Fibroblast of skin of left biceps (primary cell): ENCODE measurements around the gene DUSP5.
A peak's percentile ranks its signal among the peaks of the same experiment; 100 is the strongest.

Experiments
- DNase-seq, 2 experiments: peaks; one replicate each; pipeline ENCODE4 v3.0.0-alpha.2; 2013; ENCODE audit warnings: low read depth in 2 of 2

DUSP5 gene

DNA sequence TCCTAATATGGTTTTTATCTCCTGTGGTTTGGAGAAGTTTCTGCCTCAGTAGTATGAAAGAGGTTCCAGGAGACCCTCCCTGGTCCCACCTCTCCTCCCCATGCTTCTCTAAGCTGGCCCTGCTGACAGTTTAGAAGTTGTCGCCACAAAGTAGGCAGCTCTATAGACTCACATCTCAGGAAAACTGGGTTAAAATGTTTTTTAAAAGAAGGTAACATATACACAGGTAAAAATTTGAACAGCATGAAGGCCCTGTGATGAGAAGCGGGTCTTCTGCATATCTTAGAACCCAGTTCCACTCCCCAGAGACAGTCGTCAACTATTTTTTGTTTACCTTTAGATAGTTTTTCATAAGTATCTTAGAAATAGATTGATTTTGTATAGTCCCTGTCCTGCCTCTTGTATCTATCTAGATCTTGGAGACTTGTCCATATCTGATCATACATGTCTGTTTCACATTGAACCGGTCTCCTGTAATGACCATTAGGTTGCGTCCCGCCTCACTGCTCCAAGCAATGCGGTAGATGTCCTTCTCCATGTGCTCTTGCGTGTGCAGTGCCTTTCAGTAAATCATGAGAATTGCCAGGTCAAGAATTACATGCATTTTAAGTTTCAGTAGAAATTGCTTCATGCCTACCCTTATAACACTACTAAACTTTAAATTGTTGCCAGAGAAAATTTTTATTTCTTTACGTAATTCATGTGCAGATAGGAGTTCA is 2.2 kb downstream of the DUSP5 start:
- no peak for DNase-seq

- DNase-seq: no peak
These were observed 2.8 kb downstream of the DUSP5 start for GRCh38 chr10:110500515-110500905.

DNA sequence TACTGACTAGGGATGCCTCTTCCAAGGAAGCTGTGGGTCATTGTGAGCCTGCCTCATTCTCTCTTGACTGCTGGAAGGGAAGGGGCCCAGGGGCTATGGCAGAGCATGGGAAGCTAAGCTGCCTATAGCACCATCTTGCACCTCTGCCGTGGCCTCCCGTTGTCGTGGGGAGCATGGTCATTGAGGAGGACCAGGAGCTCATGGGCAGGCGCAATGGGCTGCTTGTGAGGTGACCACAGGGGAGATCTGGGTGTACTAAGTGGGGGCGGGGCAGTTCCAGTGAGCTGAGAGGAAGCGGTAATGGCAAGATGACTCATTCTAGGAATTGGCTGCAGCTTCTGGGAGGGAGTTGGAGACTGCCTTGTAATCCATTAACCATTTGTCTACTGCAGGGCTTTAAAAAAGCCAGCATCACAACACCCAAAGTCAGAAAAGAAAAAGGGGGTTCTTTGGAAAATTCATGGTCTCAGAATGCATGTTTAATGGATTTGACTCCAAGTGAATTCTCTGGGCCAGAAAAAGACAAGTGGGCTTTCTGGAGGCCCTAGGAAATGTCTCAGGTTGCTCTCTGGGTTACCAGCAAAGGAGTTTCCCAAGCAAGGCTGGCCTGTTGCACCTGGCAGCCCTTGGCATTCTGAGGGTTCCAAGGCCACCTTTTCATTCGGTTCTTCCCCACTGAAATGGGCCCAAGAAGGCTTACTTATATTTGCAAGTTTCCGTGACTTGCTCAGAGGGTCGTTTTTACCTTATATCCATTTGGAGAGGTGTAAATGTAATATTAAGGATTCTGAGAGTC is 3.6 kb downstream of the DUSP5 start:
- peak; percentile 76 to 79 for DNase-seq

DNA sequence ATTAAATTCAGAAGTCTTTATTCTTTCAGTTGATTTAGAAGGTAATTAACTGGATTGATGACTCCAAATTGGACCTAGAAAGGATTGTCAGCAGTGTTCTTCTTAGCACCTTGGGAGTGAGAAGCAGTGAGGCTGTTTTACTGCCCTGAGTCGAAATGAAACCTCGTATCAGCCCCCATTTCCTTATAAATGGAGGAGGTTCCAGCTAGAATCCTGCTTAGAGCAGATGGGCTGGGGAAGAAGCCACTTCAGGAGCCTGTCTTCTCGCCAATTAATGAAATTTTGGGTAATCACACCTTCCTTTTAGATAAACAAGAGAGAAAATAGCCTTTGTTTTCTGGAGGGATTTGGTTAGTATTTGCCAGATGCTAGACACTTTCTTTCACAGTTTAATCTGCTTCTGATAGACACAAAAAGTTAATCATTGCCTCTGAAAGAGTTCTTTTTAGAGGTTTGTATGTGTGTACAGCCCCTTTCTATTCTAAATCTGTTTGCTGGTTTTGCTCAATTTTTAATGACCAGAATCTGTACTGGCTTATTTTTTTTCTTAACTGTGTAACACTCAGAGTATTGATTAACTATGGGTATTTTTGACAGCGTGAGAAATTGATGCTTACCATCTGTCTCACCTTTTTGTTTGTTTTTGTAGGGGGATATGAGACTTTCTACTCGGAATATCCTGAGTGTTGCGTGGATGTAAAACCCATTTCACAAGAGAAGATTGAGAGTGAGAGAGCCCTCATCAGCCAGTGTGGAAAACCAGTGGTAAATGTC is 4.6 kb downstream of the DUSP5 start:
- no peak for DNase-seq

- DNase-seq: peak in 1 of 2 experiments; percentile 60
These were observed 5.2 kb downstream of the DUSP5 start for GRCh38 chr10:110502851-110503301.

DNA sequence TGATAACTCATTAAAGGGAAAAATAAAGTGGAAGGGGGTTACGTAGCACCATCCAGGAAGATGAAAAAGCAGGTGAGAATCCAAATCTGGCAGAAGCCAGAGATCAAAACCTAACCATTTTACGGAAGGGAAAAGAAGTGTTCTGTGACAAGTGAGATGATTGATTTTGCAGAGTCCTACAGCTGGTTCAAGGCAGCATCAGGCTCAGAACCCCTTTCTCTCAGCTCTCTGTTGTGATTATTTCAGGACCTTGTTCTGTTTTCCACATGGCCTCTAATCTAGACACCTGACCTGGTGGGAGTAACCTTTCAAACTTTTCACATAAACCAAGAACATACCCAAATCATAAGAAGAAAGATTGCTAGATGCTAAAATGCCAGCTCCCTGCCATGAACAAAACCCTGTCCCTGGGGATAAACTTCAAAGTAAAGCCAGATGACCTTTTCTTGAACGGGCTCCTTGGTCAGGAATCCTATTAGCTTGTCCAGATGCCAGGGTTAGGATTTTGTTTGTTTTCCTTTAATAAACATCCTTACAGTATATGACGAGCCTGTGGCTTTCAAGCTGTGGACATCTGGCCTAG is 5.9 kb downstream of the DUSP5 start:
- DNase-seq: no peak

GRCh38 chr10:110504111-110504735 is 6.5 kb downstream of the DUSP5 start:
- no peak for DNase-seq

DNA sequence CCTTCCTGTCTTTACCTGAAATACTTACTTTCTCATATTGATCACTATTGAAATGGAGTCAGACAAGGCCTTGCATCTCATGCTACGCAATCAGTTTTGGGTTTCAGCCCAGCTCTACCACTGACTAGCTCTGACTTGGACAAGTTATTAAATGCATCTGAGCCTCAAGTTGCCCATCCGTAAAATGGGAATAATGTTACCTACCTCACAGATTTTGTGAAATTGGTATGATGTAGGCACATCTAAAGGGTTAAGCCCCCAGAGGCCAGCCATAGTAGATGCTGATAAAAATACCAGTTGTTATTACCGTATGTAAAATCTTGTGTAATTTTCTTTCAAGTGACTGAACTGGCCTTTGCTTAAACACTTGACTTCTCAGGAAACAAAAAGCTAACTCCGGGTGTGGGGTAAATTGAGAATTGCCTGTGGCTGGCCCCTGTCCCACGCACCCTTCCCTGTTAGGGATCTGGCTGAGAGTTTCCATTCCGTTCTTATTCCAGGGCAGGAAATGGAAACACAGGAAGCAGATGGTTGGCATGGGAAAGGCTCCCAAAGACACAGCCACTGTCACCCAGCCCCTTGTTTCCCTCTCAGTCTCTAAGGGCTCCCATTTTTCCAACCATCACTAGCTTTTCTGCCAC is 7.5 kb downstream of the DUSP5 start:
- DNase-seq: no peak

DNA sequence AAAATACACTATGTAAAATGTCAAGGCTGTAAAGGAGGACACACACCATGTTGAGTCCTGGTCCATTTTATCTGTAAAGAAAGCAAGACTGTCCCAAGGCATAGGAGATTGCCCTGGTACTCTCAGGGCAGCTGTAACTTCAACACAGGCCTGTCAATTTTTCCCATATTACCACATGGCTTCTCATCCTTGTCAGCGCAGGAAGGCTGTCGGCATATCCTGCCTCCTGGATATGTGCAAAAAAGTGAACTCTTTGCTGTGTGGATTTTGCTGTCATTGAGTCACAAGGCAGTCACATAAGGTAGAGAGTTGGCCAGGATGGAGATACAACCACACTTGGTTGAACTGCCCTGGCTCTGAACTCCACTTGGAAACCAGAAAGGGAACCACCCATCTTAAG is 8.7 kb downstream of the DUSP5 start:
- DNase-seq: no peak

GRCh38 chr10:110507346-110507745 is 9.6 kb downstream of the DUSP5 start:
- DNase-seq: no peak

GRCh38 chr10:110508159-110508788 is 10.6 kb downstream of the DUSP5 start:
- no peak for DNase-seq

DNA sequence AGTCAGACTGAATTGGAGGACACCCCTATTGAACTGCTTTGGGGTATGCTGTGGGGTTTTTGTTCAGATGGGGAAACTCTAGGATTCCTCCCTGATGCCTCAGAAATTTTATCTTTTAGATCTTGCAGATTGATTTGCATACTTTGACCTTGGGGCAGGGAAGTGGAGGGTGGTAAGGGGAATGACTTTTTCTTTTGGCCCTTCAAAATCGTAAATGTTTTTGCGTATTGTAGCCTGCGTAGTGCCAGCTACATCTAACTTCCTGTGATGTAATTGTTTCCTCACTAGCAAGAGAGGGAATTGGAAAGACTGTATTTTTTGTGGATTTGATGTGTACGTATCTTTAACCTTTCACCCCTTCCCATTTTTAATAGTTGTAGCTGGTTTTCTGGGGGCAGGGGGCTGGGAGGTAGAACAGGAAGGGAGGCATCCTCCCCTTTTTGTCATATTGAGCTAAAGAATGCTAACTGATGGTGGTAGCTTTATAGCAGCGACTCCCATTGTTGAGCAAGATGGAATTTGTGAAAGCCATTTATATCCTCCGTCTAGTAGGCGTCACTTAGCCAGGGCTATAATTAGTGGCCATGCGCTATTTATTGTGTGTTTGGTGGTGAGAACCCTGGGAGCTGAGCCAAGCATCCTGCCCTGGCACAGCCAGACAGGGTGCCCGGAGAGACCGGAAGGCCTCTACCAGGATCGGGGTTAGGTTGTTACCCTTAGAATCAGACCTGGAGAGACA is 11.3 kb downstream of the DUSP5 start:
- DNase-seq: no peak

GRCh38 chr10:110509560-110509959 is 11.9 kb downstream of the DUSP5 start:
- no peak for DNase-seq

DNA sequence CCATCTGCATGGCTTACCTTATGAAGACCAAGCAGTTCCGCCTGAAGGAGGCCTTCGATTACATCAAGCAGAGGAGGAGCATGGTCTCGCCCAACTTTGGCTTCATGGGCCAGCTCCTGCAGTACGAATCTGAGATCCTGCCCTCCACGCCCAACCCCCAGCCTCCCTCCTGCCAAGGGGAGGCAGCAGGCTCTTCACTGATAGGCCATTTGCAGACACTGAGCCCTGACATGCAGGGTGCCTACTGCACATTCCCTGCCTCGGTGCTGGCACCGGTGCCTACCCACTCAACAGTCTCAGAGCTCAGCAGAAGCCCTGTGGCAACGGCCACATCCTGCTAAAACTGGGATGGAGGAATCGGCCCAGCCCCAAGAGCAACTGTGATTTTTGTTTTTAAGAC is 12.4 kb downstream of the DUSP5 start:
- no peak for DNase-seq

DNA sequence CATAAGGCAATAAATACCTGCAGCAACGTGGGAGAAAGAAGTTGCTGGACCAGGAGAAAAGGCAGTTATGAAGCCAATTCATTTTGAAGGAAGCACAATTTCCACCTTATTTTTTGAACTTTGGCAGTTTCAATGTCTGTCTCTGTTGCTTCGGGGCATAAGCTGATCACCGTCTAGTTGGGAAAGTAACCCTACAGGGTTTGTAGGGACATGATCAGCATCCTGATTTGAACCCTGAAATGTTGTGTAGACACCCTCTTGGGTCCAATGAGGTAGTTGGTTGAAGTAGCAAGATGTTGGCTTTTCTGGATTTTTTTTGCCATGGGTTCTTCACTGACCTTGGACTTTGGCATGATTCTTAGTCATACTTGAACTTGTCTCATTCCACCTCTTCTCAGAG is 13.0 kb downstream of the DUSP5 start:
- DNase-seq: no peak

- no peak for DNase-seq
These were observed 14.2 kb downstream of the DUSP5 start for GRCh38 chr10:110511734-110512449.

DNA sequence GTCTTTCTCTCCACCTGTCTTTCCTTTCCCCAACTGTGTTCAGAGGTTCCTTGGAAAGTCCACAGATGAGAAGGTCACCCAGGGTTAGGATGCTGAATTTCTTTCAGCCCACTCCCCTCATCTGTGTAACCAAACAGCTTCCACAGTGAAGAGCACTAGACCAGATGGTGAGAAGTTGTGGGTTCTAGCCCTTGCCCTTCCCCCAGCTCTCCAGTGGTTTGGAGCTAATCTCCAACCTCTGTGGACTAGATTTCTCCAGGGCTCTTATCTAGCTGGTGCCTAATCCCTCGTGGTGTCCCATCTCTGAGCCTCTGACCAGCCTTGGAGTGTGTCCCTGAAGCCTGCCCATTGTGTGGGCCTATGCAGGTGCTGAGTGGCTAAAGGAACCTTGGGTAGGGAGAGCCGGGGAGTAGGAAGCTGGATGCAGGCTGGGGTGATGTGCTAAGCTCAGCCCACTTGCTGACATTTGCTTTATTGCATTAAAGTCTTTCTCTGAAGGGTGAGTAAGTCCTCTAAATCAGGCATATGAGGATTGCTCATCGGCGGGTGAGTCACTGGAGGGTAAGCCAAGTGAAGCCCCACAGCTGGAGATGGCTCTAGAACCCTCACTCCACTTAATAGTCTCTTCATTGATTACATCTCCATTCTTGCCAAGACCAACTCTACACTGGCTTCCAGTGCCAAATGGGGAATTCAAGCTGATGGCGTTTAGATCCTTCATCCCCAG is 14.9 kb downstream of the DUSP5 start:
- DNase-seq: peak in 1 of 2 experiments; percentile 59

DNA sequence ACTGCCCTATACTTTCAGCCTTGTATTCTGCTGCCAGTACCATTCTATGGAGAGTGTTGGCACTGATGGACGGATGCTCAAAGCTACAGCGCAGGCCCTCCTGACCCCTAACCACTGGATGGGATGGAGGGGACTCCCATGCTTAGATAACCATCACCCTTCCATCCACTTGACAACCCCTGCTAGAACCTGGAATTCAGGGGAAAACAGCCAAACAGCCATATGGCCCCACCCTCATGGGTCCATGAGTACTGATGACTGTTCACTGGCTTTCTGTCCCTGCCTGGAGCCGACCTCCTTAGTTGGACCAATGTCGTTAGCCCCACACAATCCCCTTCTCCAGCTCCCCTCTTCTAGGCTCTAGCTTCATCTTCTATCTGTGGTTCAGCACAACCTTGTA is 16.2 kb downstream of the DUSP5 start:
- no peak for DNase-seq

DNA sequence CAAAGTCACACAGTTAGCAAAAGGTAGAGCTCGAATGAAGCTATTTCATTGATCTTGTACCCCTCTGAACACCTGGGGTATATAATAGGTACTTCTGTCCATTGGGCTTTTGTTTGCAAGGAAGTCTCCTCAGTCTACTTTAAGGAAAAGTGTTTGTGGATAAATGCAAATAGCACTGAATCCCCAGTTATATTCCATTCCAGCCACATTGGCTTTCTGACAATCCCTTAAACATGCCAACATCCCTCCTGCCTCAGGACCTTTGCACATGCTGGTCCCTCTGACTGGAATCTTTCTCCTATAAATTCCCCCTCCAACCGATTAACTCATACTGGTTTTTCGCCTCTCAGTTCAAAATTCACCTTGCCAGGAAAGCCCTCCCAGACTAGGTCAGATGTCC is 17.1 kb downstream of the DUSP5 start:
- no peak for DNase-seq
